K562 (cell line): ENCODE data around the gene FBL. TPM values are rescaled to one million over a fixed set of nuclear protein-coding genes. Genes with fewer than 3 reads are reported as not detected.
A peak's percentile ranks its signal among the peaks of the same experiment; 100 is the strongest.

Source experiments
- AFF1 ChIP-seq, 2 experiments: fragments of 450-650 bp; IDR thresholded peaks; 2 replicates each; pipeline ENCODE4 v1.6.1; 2018; ENCODE audit warnings: mild to moderate bottlenecking in 2 of 2, low read depth in 1 of 2; ENCODE audit not compliant: partially characterized antibody in 2 of 2
- ATF2 ChIP-seq: sonication (generic); formaldehyde crosslinking; IDR thresholded peaks from 2 replicates; pipeline ENCODE4 v1.8.1; 2022; ENCODE audit warnings: missing genetic modification reagents
- CSDE1 ChIP-seq, 2 experiments: fragments of 450-650 bp; IDR thresholded peaks; 2 replicates each; pipeline ENCODE4 v1.6.1; 2016; ENCODE audit warnings: mild to moderate bottlenecking in 1 of 2
- CTBP1 ChIP-seq: fragments of 450-650 bp; IDR thresholded peaks from 2 replicates; pipeline ENCODE4 v1.6.1; 2016; ENCODE audit warnings: borderline replicate concordance
- E2F4 ChIP-seq: sonication (generic); formaldehyde crosslinking; IDR thresholded peaks from 2 replicates; pipeline ENCODE4 v1.8.0; 2022; ENCODE audit warnings: mild to moderate bottlenecking, low read depth, missing genetic modification reagents
- ELF2 ChIP-seq: fragments of 250-450 bp; sonication (Bioruptor Pico); IDR thresholded peaks from 2 replicates; pipeline ENCODE4 v1.5.0; 2021; ENCODE audit warnings: mild to moderate bottlenecking
- EP300 ChIP-seq: IDR thresholded peaks from 2 replicates; pipeline ENCODE4 v1.6.1; 2012; ENCODE audit warnings: low read length, improper control_type of control experiment
- MCM5 ChIP-seq: fragments of 450-650 bp; IDR thresholded peaks from 2 replicates; pipeline ENCODE4 v1.6.1; 2016; ENCODE audit warnings: low read depth
- NFYB ChIP-seq: IDR thresholded peaks from 2 replicates; pipeline ENCODE4 v1.6.1; 2011; ENCODE audit warnings: mild to moderate bottlenecking, moderate library complexity; ENCODE audit not compliant: insufficient read length; ENCODE audit errors: extremely low read depth
- PHTF2 ChIP-seq: fragments of 250-450 bp; sonication (Bioruptor Pico); IDR thresholded peaks from 2 replicates; pipeline ENCODE4 v1.5.0; 2021; ENCODE audit warnings: mild to moderate bottlenecking
- RFX1 ChIP-seq: fragments of 450-650 bp; IDR thresholded peaks from 2 replicates; pipeline ENCODE4 v1.6.1; 2016; ENCODE audit warnings: mild to moderate bottlenecking, moderate library complexity
- TCFL5 ChIP-seq: fragments of 250-450 bp; sonication (Bioruptor Pico); conservative IDR thresholded peaks from 2 replicates; pipeline ENCODE4 v1.6.1; 2021; ENCODE audit warnings: mild to moderate bottlenecking, moderate library complexity, matching md5 sums
- THRAP3 ChIP-seq: fragments of 450-650 bp; IDR thresholded peaks from 2 replicates; pipeline ENCODE4 v1.6.1; 2016; ENCODE audit warnings: mild to moderate bottlenecking, inconsistent platforms, borderline replicate concordance
- ZNF239 ChIP-seq: fragments of 250-450 bp; sonication (Bioruptor Pico); IDR thresholded peaks from 2 replicates; pipeline ENCODE4 v1.4.0; 2020; ENCODE audit warnings: mild to moderate bottlenecking
- ZNF282 ChIP-seq: sonication (generic); formaldehyde crosslinking; IDR thresholded peaks from 2 replicates; pipeline ENCODE4 v1.8.1; 2023; ENCODE audit warnings: missing genetic modification reagents
- ZNF41 ChIP-seq: fragments of 250-450 bp; sonication (Bioruptor Pico); conservative IDR thresholded peaks from 2 replicates; pipeline ENCODE4 v1.4.0; 2020; ENCODE audit warnings: mild to moderate bottlenecking
- ZNF436 ChIP-seq: fragments of 250-450, 450-650 bp; sonication (Bioruptor Pico); formaldehyde crosslinking; IDR thresholded peaks from 2 replicates; pipeline ENCODE4 v1.7.0; 2020; ENCODE audit warnings: mild to moderate bottlenecking
- polyA plus RNA-seq, 8 experiments: library from polyadenylated mRNA; depleted of rRNA in 4 of 8; stranded (reverse) in 5 of 8; unstranded in 3 of 8; fragments of >200 nt; fragmentation: Nextera tagmentation in 2 of 8; fragmentation: Illumina TruSeq in 1 of 8; extraction: Ambion mirVana in 2 of 8; extraction: Trizol in 1 of 8; gene quantifications; 2 replicates each; pipeline versions ENCODE4 v1.2.1 to v1.2.3, GENCODE V29; 2011 to 2014; ENCODE audit warnings: inconsistent platforms in 1 of 8, missing spikeins in 1 of 8
- total RNA-seq, 7 experiments: library from RNA; depleted of rRNA in 6 of 7; stranded (reverse); fragments of >200 nt in 6 of 7; fragmentation: Illumina TruSeq in 2 of 7; extraction: Trizol in 2 of 7; gene quantifications; 2 replicates each; pipeline versions ENCODE4 v1.2.1 to v1.2.3, GENCODE V29; 2011 to 2021; ENCODE audit warnings: low replicate concordance in 1 of 7
- TF ChIP-seq, protein P1 (sequence below): fragments of 250-450 bp; sonication (Bioruptor Pico); IDR thresholded peaks from 2 replicates; pipeline ENCODE4 v1.8.0; 2021; ENCODE audit warnings: moderate library complexity, mild to moderate bottlenecking, inconsistent platforms

FBL gene
- total and polyA plus RNA-seq, 9 of the 15 experiments (the other 6 are each of a cell fraction or from before 2014, with no cell fraction given), result 201 to 1,696 (median 696) TPM

DNA sequence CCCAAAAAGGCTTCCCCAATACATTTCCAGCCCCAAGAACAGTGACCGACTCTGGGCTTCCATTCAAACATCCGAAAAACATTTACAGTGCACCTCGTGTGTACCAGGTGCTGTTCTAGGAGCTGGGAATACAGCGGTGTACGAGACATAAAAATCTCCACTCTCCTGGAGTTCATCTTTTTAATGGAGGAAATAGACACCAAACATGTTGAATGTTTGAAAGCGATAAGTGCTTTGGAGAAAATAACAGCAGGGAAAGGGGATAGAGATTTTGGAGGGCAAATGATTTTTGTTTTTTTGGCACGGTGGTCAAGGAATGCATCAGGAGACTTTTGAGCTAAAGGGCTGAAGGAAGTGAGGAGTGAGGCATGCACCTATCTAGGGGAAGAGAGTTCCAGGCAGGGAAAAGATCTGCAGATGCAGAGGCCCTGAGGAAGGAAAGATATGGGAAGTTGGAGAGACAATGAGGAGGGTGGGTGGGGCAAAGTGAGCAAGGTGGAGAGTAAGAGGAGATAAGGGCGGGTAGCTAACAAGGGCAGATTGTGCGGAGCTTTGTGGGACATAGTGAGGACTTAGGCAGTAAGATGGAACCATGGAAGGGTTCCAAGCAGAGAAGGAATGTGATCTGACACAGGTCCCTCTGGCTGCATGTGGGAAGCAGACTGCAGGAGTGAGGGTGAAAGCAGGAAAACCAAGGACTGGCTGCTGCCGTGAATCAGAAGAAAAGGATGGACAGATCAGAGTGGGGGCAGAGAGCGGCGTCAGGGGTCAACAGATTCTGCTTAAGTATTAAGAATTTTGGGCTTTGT, 703 bp upstream of the FBL start (continued):
- TF ChIP-seq AFF1 (IDR thresholded peaks at IDR 0.05; ENCODE audit: low read depth in 1 of 2, partially characterized antibody in 2 of 2), result no peak
- no peak for TF ChIP-seq TCFL5 (CRISPR knock-in tag)
- no peak for TF ChIP-seq THRAP3
- no peak for TF ChIP-seq ELF2
- TF ChIP-seq CTBP1, result peak; percentile 84
- TF ChIP-seq E2F4, result no peak
- peak; percentile 45; the same call in 1 of the 2 replicates for TF ChIP-seq EP300
- no peak for TF ChIP-seq PHTF2 (CRISPR knock-in tag)
- no peak for TF ChIP-seq ZNF436 (CRISPR knock-in tag)
- TF ChIP-seq ATF2 (CRISPR knock-in tag), result no peak
- TF ChIP-seq, protein P1, sequence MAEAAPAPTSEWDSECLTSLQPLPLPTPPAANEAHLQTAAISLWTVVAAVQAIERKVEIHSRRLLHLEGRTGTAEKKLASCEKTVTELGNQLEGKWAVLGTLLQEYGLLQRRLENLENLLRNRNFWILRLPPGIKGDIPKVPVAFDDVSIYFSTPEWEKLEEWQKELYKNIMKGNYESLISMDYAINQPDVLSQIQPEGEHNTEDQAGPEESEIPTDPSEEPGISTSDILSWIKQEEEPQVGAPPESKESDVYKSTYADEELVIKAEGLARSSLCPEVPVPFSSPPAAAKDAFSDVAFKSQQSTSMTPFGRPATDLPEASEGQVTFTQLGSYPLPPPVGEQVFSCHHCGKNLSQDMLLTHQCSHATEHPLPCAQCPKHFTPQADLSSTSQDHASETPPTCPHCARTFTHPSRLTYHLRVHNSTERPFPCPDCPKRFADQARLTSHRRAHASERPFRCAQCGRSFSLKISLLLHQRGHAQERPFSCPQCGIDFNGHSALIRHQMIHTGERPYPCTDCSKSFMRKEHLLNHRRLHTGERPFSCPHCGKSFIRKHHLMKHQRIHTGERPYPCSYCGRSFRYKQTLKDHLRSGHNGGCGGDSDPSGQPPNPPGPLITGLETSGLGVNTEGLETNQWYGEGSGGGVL (CRISPR knock-in tag), result no peak
- TF ChIP-seq NFYB, result no peak
- TF ChIP-seq ZNF282 (CRISPR knock-in tag), result no peak
- TF ChIP-seq MCM5, result no peak
- no peak for TF ChIP-seq RFX1
- no peak for TF ChIP-seq ZNF239 (CRISPR knock-in tag)
- no peak for TF ChIP-seq ZNF41 (CRISPR knock-in tag)
- no peak for TF ChIP-seq CSDE1 (IDR thresholded peaks at IDR 0.05)
